GM23248 (cell line): Measurements from ENCODE around the gene TYSND1. TPM values are rescaled to one million over a fixed set of nuclear protein-coding genes. Genes with fewer than 3 reads are reported as not detected.

ENCODE experiments used
- DNase-seq: peaks from one replicate; pipeline ENCODE4 v3.0.0-alpha.2; 2015
- H2AFZ ChIP-seq: fragments of 200-600 bp; sonication (generic); 2 replicates; pipeline ENCODE4 v1.6.1; 2016; ENCODE audit warnings: antibody characterized with exemption
- H3F3A ChIP-seq: fragments of 200-600 bp; sonication (generic); 2 replicates; pipeline ENCODE4 v1.6.1; 2016; ENCODE audit warnings: mild to moderate bottlenecking, antibody characterized with exemption, mixed run types; ENCODE audit not compliant: insufficient read depth
- H3K27ac ChIP-seq: fragments of 200-600 bp; sonication (generic); 2 replicates; pipeline ENCODE4 v1.5.1; 2016; ENCODE audit warnings: mild to moderate bottlenecking
- H3K27me3 ChIP-seq: fragments of 200-600 bp; sonication (generic); replicated peaks from 2 replicates; pipeline ENCODE4 v1.6.1; 2016; ENCODE audit warnings: mild to moderate bottlenecking; ENCODE audit not compliant: insufficient read depth
- H3K36me3 ChIP-seq: fragments of 200-600 bp; sonication (generic); 2 replicates; pipeline ENCODE4 v1.6.1; 2016; ENCODE audit warnings: low read depth, mild to moderate bottlenecking
- H3K4me1 ChIP-seq: fragments of 200-600 bp; sonication (generic); 2 replicates; pipeline ENCODE4 v1.6.1; 2016; ENCODE audit warnings: mild to moderate bottlenecking; ENCODE audit not compliant: insufficient read depth
- H3K4me2 ChIP-seq: fragments of 200-600 bp; sonication (generic); one replicate; pipeline ENCODE4 v1.6.1; 2016; ENCODE audit warnings: mild to moderate bottlenecking; ENCODE audit not compliant: unreplicated experiment
- H3K4me3 ChIP-seq: fragments of 200-600 bp; sonication (generic); 2 replicates; pipeline ENCODE4 v1.5.1; 2016; ENCODE audit warnings: mild to moderate bottlenecking
- H3K79me2 ChIP-seq: fragments of 200-600 bp; sonication (generic); 2 replicates; pipeline ENCODE4 v1.6.1; 2016; ENCODE audit warnings: mild to moderate bottlenecking; ENCODE audit not compliant: insufficient read depth
- H3K9ac ChIP-seq: fragments of 200-600 bp; sonication (generic); 2 replicates; pipeline ENCODE4 v1.6.1; 2016; ENCODE audit warnings: mild to moderate bottlenecking
- H3K9me2 ChIP-seq: fragments of 200-600 bp; sonication (generic); 2 replicates; pipeline ENCODE4 v1.6.1; 2016; ENCODE audit warnings: mixed run types, mild to moderate bottlenecking, moderate library complexity; ENCODE audit not compliant: insufficient read depth
- H3K9me3 ChIP-seq: fragments of 200-600 bp; sonication (generic); one replicate; pipeline ENCODE4 v1.6.1; 2017; ENCODE audit warnings: low read depth
- H4K20me1 ChIP-seq: fragments of 200-600 bp; sonication (generic); 2 replicates; pipeline ENCODE4 v1.6.0; 2016; ENCODE audit not compliant: insufficient read depth
- EZH2 ChIP-seq: fragments of 200-600 bp; sonication (generic); IDR thresholded peaks from 2 replicates; pipeline ENCODE4 v1.6.1; 2018; ENCODE audit warnings: antibody characterized with exemption, mild to moderate bottlenecking; ENCODE audit not compliant: insufficient read depth, poor library complexity, severe bottlenecking
- EZH2phosphoT487 ChIP-seq: fragments of 200-600 bp; sonication (generic); IDR thresholded peaks from 2 replicates; pipeline ENCODE4 v1.6.1; 2018; ENCODE audit warnings: antibody characterized with exemption, moderate library complexity, mild to moderate bottlenecking, low read depth; ENCODE audit not compliant: insufficient read depth
- WGBS, 2 experiments: methylation state at CpG; one replicate each; pipeline ENCODE4 v1.1.6; 2015 to 2017; ENCODE audit warnings: low lambda C conversion rate in 2 of 2, low coverage in 1 of 2; ENCODE audit errors: missing lambda C conversion rate in 2 of 2; 5-methylcytosine and 5-hydroxymethylcytosine counted together
- in situ Hi-C: fragments of 300-500 bp; cut with MboI; formaldehyde crosslinking; loops from 2 replicates; pipeline ENCODE4 v1.15.0; 2020
- polyA plus RNA-seq: library from polyadenylated mRNA; unstranded; fragments of >200 nt; fragmentation: Nextera tagmentation; extraction: Ambion mirVana; gene quantifications from 2 replicates; pipeline ENCODE4 v1.2.1, GENCODE V29; 2016
- total RNA-seq: library from RNA; depleted of rRNA; stranded (reverse); fragments of >200 nt; shearing (Covaris generic); gene quantifications from 2 replicates; pipeline ENCODE4 v1.2.3, GENCODE V29; 2014

TYSND1 gene
- total and polyA plus RNA-seq, 2 experiments from 2014 or later: 4.0 to 6.4 TPM

- H3K36me3 ChIP-seq: peaks cover 95% of the 10 kb centered on the region
- H2AFZ ChIP-seq: no peak overlapping the region
- H4K20me1 ChIP-seq: 0 out of 2 replicates have a peak, but pooled peaks cover 6% of the 10 kb centered on the region
- DNase-seq: no peak
- no peak overlapping the region for H3K4me3 ChIP-seq
- no peaks in the 10 kb centered on the region for H3K27me3 ChIP-seq
- no peak for TF ChIP-seq EZH2
- TF ChIP-seq EZH2phosphoT487: no peak
- peaks cover 63% of the 10 kb centered on the region for H3F3A ChIP-seq
- no peaks in the 10 kb centered on the region for H3K9me2 ChIP-seq
- no peaks in the 10 kb centered on the region for H3K9me3 ChIP-seq
- peaks cover 100% of the 10 kb centered on the region for H3K79me2 ChIP-seq
- H3K4me1 ChIP-seq: peaks cover 16% of the 10 kb centered on the region
- no peak overlapping the region for H3K27ac ChIP-seq
- H3K9ac ChIP-seq: no peak overlapping the region
- in situ Hi-C loops: no loop called here
- H3K4me2 ChIP-seq: no peak overlapping the region
- WGBS, 2 experiments: 81 to 82% methylated on average over 3 of the region's 3 CpGs
These were observed 8.8 kb upstream of the TYSND1 start for GRCh38 chr10:70155255-70155838.

GRCh38 chr10:70148516-70148915 is 2.0 kb upstream of the TYSND1 start:
- Histone ChIP-seq H3K4me1 (peaks cover 9% of the 10 kb centered on the region), H2AFZ (no peak overlapping the region), H3K79me2 (peaks cover 76% of the 10 kb centered on the region), H3K27me3 (no peaks in the 10 kb centered on the region), H3K36me3 (peaks cover 36% of the 10 kb centered on the region), H3K27ac (no peak overlapping the region), H3K4me2 (no peak overlapping the region), H3K9me3 (no peaks in the 10 kb centered on the region), H3K9ac (no peak overlapping the region), H4K20me1 (no peaks in the 10 kb centered on the region), H3K9me2 (no peaks in the 10 kb centered on the region), H3F3A (peaks cover 64% of the 10 kb centered on the region), H3K4me3 (no peak overlapping the region)
- TF ChIP-seq EZH2phosphoT487 (no peak), EZH2 (no peak)
- in situ Hi-C loops: no loop called here
- DNase-seq: no peak
- WGBS, 2 experiments: 78 to 81% methylated on average over 5 of the region's 5 CpGs

- peak overlapping the region; percentile 92 for H3K9ac ChIP-seq
- H3K4me1 ChIP-seq: peaks cover 9% of the 10 kb centered on the region
- 1 to 2% methylated on average over 2 of the region's 2 CpGs for WGBS, 2 experiments
- H3F3A ChIP-seq: peaks cover 51% of the 10 kb centered on the region
- H3K9me2 ChIP-seq: no peaks in the 10 kb centered on the region
- in situ Hi-C loops: no loop called here
- no peak for DNase-seq
- H3K27ac ChIP-seq: peak overlapping the region; percentile 90
- peak overlapping the region; percentile 77 for H3K4me3 ChIP-seq
- peaks cover 23% of the 10 kb centered on the region for H3K36me3 ChIP-seq
- no peaks in the 10 kb centered on the region for H3K27me3 ChIP-seq
- H2AFZ ChIP-seq: peak overlapping the region; percentile 44; the same call in 1 of the 2 replicates
- peaks cover 71% of the 10 kb centered on the region for H3K79me2 ChIP-seq
- H3K9me3 ChIP-seq: no peaks in the 10 kb centered on the region
- TF ChIP-seq EZH2 (no peak), EZH2phosphoT487 (no peak)
- peak overlapping the region; percentile 78 for H3K4me2 ChIP-seq
- no peaks in the 10 kb centered on the region for H4K20me1 ChIP-seq
These were observed 742 bp upstream of the TYSND1 start for GRCh38 chr10:70147259-70147625.

GRCh38 chr10:70145666-70146488 is 623 bp downstream of the TYSND1 start:
- H3K9ac ChIP-seq: peak overlapping the region; percentile 92
- peaks cover 40% of the 10 kb centered on the region for H3F3A ChIP-seq
- H3K9me3 ChIP-seq: no peaks in the 10 kb centered on the region
- H3K9me2 ChIP-seq: no peaks in the 10 kb centered on the region
- in situ Hi-C loops: no loop called here
- H3K27me3 ChIP-seq: no peaks in the 10 kb centered on the region
- H3K27ac ChIP-seq: peak overlapping the region; percentile 90
- peaks cover 57% of the 10 kb centered on the region for H3K79me2 ChIP-seq
- WGBS, 2 experiments: 1% methylated on average over 48 to 58 of the region's 98 CpGs
- H3K4me3 ChIP-seq: peak overlapping the region; percentile 77
- H4K20me1 ChIP-seq: no peaks in the 10 kb centered on the region
- peak overlapping the region; percentile 64 for H2AFZ ChIP-seq
- peak; percentile 90 for DNase-seq
- TF ChIP-seq EZH2phosphoT487: no peak
- no peak for TF ChIP-seq EZH2
- H3K4me1 ChIP-seq: peaks cover 9% of the 10 kb centered on the region
- peak overlapping the region; percentile 89 for H3K4me2 ChIP-seq
- H3K36me3 ChIP-seq: peaks cover 11% of the 10 kb centered on the region
